H1 (cell line): ENCODE measurements around the gene NAALADL1. TPM values are rescaled to one million over a fixed set of nuclear protein-coding genes. Genes with fewer than 3 reads are reported as not detected.

Source experiments
- CTCF ChIA-PET: fragments of 300-600 bp; sonication (Branson Sonifier 250); formaldehyde crosslinking; loops from one replicate; lab custom pipeline; 2021; ENCODE audit not compliant: partially characterized antibody; lab: Charles Lee
- POLR2A ChIA-PET: fragments of 300-600 bp; sonication (Branson Sonifier 250); formaldehyde crosslinking; loops from one replicate; lab custom pipeline; 2021; ENCODE audit warnings: inconsistent platforms; ENCODE audit not compliant: partially characterized antibody; lab: Charles Lee
- DNase-seq, 2 experiments: peaks; one replicate each; pipeline versions ENCODE4 v3.0.0 to v3.0.0-alpha.2; 2010 to 2022; ENCODE audit warnings: low spot score in 2 of 2, low read depth in 1 of 2, mixed read lengths in 1 of 2
- FAIRE-seq: peaks from 2 replicates; lab custom pipeline; 2011; peaks lifted over from hg19 to GRCh38; lab: Jason Lieb, UNC
- H2AFZ ChIP-seq: 2 replicates; pipeline ENCODE4 v1.8.1; 2012; ENCODE audit warnings: low read length, inconsistent platforms
- H2AK5ac ChIP-seq: 2 replicates; pipeline ENCODE4 v1.6.1; 2013; ENCODE audit warnings: low read depth, low read length
- H2BK120ac ChIP-seq: replicated peaks from 2 replicates; pipeline ENCODE3; 2013; ENCODE audit warnings: low read depth, low read length, inconsistent platforms
- H2BK12ac ChIP-seq: 2 replicates; pipeline ENCODE4 v1.6.1; 2013; ENCODE audit warnings: low read depth, low read length
- H2BK15ac ChIP-seq: 2 replicates; pipeline ENCODE4 v1.6.1; 2013; ENCODE audit warnings: low read length
- H2BK20ac ChIP-seq: 2 replicates; pipeline ENCODE4 v1.6.1; 2013; ENCODE audit warnings: low read length
- H2BK5ac ChIP-seq: 2 replicates; pipeline ENCODE4 v1.6.1; 2013; ENCODE audit warnings: low read depth, low read length
- H3K14ac ChIP-seq: 2 replicates; pipeline ENCODE4 v1.6.1; 2013; ENCODE audit warnings: inconsistent platforms; ENCODE audit not compliant: insufficient read length
- H3K18ac ChIP-seq: 2 replicates; pipeline ENCODE4 v1.6.1; 2013; ENCODE audit warnings: low read length; ENCODE audit errors: extremely low read depth
- H3K23ac ChIP-seq: 2 replicates; pipeline ENCODE4 v1.6.1; 2013; ENCODE audit warnings: inconsistent platforms; ENCODE audit not compliant: insufficient read length
- H3K23me2 ChIP-seq: 2 replicates; pipeline ENCODE4 v1.6.1; 2013; ENCODE audit warnings: low read depth, low read length
- H3K27ac ChIP-seq: 2 replicates; pipeline ENCODE4 v1.6.1; 2011; ENCODE audit warnings: low read depth, low read length, inconsistent platforms
- H3K27me3 ChIP-seq, 4 experiments: replicated peaks in 1 of 4; 1 replicate in 1 of 4; 2 replicates in 3 of 4; pipeline versions ENCODE4 v1.6.1 to v1.8.1; 2011 to 2013; ENCODE audit warnings: low read length in 3 of 4, mild to moderate bottlenecking in 3 of 4, inconsistent platforms in 2 of 4, mixed read lengths in 2 of 4, moderate library complexity in 1 of 4; ENCODE audit not compliant: control insufficient read depth in 3 of 4, insufficient read depth in 3 of 4; ENCODE audit errors: extremely low read depth in 1 of 4
- H3K36me3 ChIP-seq, 4 experiments: 2 replicates each; pipeline versions ENCODE4 v1.6.1 to v1.8.1; 2011 to 2013; ENCODE audit warnings: mild to moderate bottlenecking in 4 of 4, low read length in 3 of 4, moderate library complexity in 2 of 4, control low read depth in 1 of 4, inconsistent platforms in 1 of 4; ENCODE audit not compliant: insufficient read depth in 4 of 4, control insufficient read depth in 2 of 4
- H3K4ac ChIP-seq: replicated peaks from 2 replicates; pipeline ENCODE3; 2013; ENCODE audit warnings: low read length, low read depth, mixed read lengths, inconsistent platforms; ENCODE audit not compliant: insufficient read length
- H3K4me1 ChIP-seq, 4 experiments: replicated peaks in 1 of 4; 1 replicate in 1 of 4; 2 replicates in 3 of 4; pipeline versions ENCODE4 v1.6.1 to v1.8.1; 2011 to 2013; ENCODE audit warnings: low read length in 3 of 4, inconsistent platforms in 2 of 4, mixed read lengths in 1 of 4; ENCODE audit not compliant: insufficient read depth in 4 of 4, control insufficient read depth in 3 of 4
- H3K4me2 ChIP-seq, 2 experiments: 2 replicates each; pipeline versions ENCODE4 v1.6.1 to v1.8.1; 2011 to 2013; ENCODE audit warnings: low read depth in 2 of 2, low read length in 2 of 2, control low read depth in 1 of 2, inconsistent platforms in 1 of 2, mild to moderate bottlenecking in 1 of 2; ENCODE audit not compliant: insufficient read depth in 1 of 2
- H3K4me3 ChIP-seq, 4 experiments: fragments of 200-600, 300-600 bp in 1 of 4; sonication (generic), shearing (Covaris generic), sonication (Bioruptor Twin) in 1 of 4; 2 replicates each; pipeline versions ENCODE4 v1.5.1 to v1.8.1; 2011 to 2016; ENCODE audit warnings: low read length in 4 of 4, low read depth in 3 of 4, control low read depth in 2 of 4, inconsistent platforms in 2 of 4, mild to moderate bottlenecking in 2 of 4, mixed read lengths in 1 of 4, moderate library complexity in 1 of 4; ENCODE audit not compliant: insufficient read depth in 2 of 4; ENCODE audit errors: extremely low read depth in 1 of 4
- H3K56ac ChIP-seq: replicated peaks from 2 replicates; pipeline ENCODE3; 2013; ENCODE audit warnings: low read depth, mild to moderate bottlenecking, mixed read lengths, low read length, inconsistent platforms; ENCODE audit not compliant: insufficient read length
- H3K79me1 ChIP-seq: 2 replicates; pipeline ENCODE4 v1.6.1; 2013; ENCODE audit warnings: low read depth, low read length, control low read depth
- H3K79me2 ChIP-seq, 2 experiments: 2 replicates each; pipeline versions ENCODE4 v1.6.1 to v1.8.1; 2012 to 2013; ENCODE audit warnings: low read length in 2 of 2, mild to moderate bottlenecking in 2 of 2, inconsistent platforms in 1 of 2; ENCODE audit not compliant: insufficient read depth in 2 of 2, control insufficient read depth in 1 of 2
- H3K9ac ChIP-seq, 4 experiments: replicated peaks in 1 of 4; 1 replicate in 1 of 4; 2 replicates in 3 of 4; pipeline versions ENCODE4 v1.6.1 to v1.8.1; 2011 to 2013; ENCODE audit warnings: low read depth in 3 of 4, low read length in 3 of 4, control low read depth in 2 of 4, mild to moderate bottlenecking in 2 of 4, moderate library complexity in 2 of 4, inconsistent platforms in 1 of 4; ENCODE audit errors: extremely low read depth in 1 of 4
- H3K9me3 ChIP-seq, 2 experiments: 2 replicates each; pipeline versions ENCODE4 v1.6.1 to v1.8.1; 2012 to 2013; ENCODE audit warnings: mild to moderate bottlenecking in 2 of 2, moderate library complexity in 2 of 2, control low read depth in 1 of 2, inconsistent platforms in 1 of 2, low read depth in 1 of 2, low read length in 1 of 2, mixed read lengths in 1 of 2; ENCODE audit not compliant: insufficient read depth in 2 of 2
- H4K20me1 ChIP-seq, 2 experiments: replicated peaks in 1 of 2; 2 replicates each; pipeline versions ENCODE3 to v1.8.1; 2011 to 2013; ENCODE audit warnings: inconsistent platforms in 2 of 2, low read length in 2 of 2, mild to moderate bottlenecking in 1 of 2; ENCODE audit not compliant: insufficient read depth in 2 of 2, control insufficient read depth in 1 of 2
- H4K5ac ChIP-seq: 2 replicates; pipeline ENCODE4 v1.6.1; 2013; ENCODE audit warnings: low read length, low read depth, mixed read lengths, inconsistent platforms; ENCODE audit not compliant: insufficient read length
- H4K8ac ChIP-seq: 2 replicates; pipeline ENCODE4 v1.8.0; 2013; ENCODE audit warnings: mild to moderate bottlenecking, moderate library complexity, low read length, inconsistent platforms; ENCODE audit not compliant: insufficient read depth; ENCODE audit errors: extremely low read depth
- H4K91ac ChIP-seq: replicated peaks from 2 replicates; pipeline ENCODE3; 2013; ENCODE audit warnings: low read length, mixed read lengths, inconsistent platforms; ENCODE audit not compliant: insufficient read length
- BACH1 ChIP-seq: IDR thresholded peaks from 2 replicates; pipeline ENCODE4 v1.6.1; 2012; ENCODE audit warnings: low read length, improper control_type of control experiment
- CREB1 ChIP-seq: IDR thresholded peaks from 2 replicates; pipeline ENCODE4 v1.6.1; 2012; ENCODE audit warnings: inconsistent platforms
- CTBP2 ChIP-seq: IDR thresholded peaks from 2 replicates; pipeline ENCODE4 v1.7.0; 2011; ENCODE audit warnings: borderline replicate concordance, mild to moderate bottlenecking, moderate library complexity, mixed read lengths, low read length; ENCODE audit not compliant: insufficient read depth, insufficient read length
- TBP ChIP-seq: IDR thresholded peaks from 2 replicates; pipeline ENCODE4 v1.6.1; 2011; ENCODE audit warnings: low read depth, low read length, improper control_type of control experiment
- TEAD4 ChIP-seq: IDR thresholded peaks from 2 replicates; pipeline ENCODE4 v1.6.1; 2012; ENCODE audit warnings: low read depth, low read length, inconsistent platforms, mixed read lengths
- WGBS, 2 experiments: shearing (Covaris generic) in 1 of 2; methylation state at CpG; one replicate each; pipeline versions ENCODE4 v1.1.6 to v1.1.7; 2013 to 2015; ENCODE audit warnings: low lambda C conversion rate in 2 of 2, mixed read lengths in 2 of 2, inconsistent platforms in 1 of 2, low coverage in 1 of 2, missing lambda C conversion rate in 1 of 2; ENCODE audit not compliant: insufficient replicate concordance in 2 of 2, insufficient coverage in 1 of 2, insufficient read length in 1 of 2; ENCODE audit errors: extremely low coverage in 1 of 2, missing lambda C conversion rate in 1 of 2; 5-methylcytosine and 5-hydroxymethylcytosine counted together
- polyA plus RNA-seq, 7 experiments: library from polyadenylated mRNA; depleted of rRNA in 3 of 7; stranded (reverse) in 5 of 7; unstranded in 2 of 7; fragments of >200 nt in 5 of 7; fragments of 200-250 nt in 2 of 7; gene quantifications; 1 replicate in 5 of 7; 2 replicates in 1 of 7; 4 replicates in 1 of 7; pipeline versions ENCODE4 v1.2.1 to v1.2.3, GENCODE V29; 2011 to 2013; ENCODE audit warnings: missing spikeins in 2 of 7, mixed read lengths in 2 of 7
- total RNA-seq: library from RNA; stranded (reverse); fragmentation: NEBNext Ultra II Directional; extraction: Animal tissue kit (Norgen Biotek cat#: 25700); gene quantifications from 2 replicates; pipeline ENCODE4 v1.2.1, GENCODE V29; 2021

The NAALADL1 gene
- total and polyA plus RNA-seq, 2 of the 8 experiments (the other 6 are each of a cell fraction or from before 2014, with no cell fraction given), result 7.5 to 9.9 TPM

GRCh38 chr11:65056999-65057398 lies 1.4 kb downstream of the NAALADL1 start:
- no peak overlapping the region for H2BK20ac ChIP-seq
- H3K14ac ChIP-seq, result no peak overlapping the region
- H3K36me3 ChIP-seq, result no peaks in the 10 kb centered on the region
- H2BK5ac ChIP-seq, result no peak overlapping the region
- no peak overlapping the region for H3K4me2 ChIP-seq
- H2BK15ac ChIP-seq, result no peak overlapping the region; the same call in 1 of the 2 replicates
- H3K9ac ChIP-seq, result no peak overlapping the region
- WGBS, 2 experiments, result 85% methylated on average over 6 of the region's 6 CpGs; no CpG with 5 or more reads in 1 of the 2 experiments
- H3K4me1 ChIP-seq, result no peaks in the 10 kb centered on the region
- no peak overlapping the region for H3K27ac ChIP-seq
- no peaks in the 10 kb centered on the region for H3K79me2 ChIP-seq
- FAIRE-seq (no peak), DNase-seq (no peak)
- no peaks in the 10 kb centered on the region for H3K23me2 ChIP-seq
- H3K9me3 ChIP-seq, result no peaks in the 10 kb centered on the region
- H2BK12ac ChIP-seq, result no peak overlapping the region
- no peaks in the 10 kb centered on the region; a peak in 2 of 7 replicates for H3K27me3 ChIP-seq
- H3K56ac ChIP-seq, result no peak overlapping the region
- H3K18ac ChIP-seq, result no peak overlapping the region
- no peak overlapping the region for H3K4me3 ChIP-seq
- H4K20me1 ChIP-seq, result no peaks in the 10 kb centered on the region
- no peak overlapping the region for H2AFZ ChIP-seq
- H3K4ac ChIP-seq, result no peak overlapping the region
- no peak overlapping the region for H2BK120ac ChIP-seq
- ChIA-PET POLR2A (interaction anchor here (0.6 to 3.4 kb wide), 6 partner anchors 9 to 450 kb away, joined by 3 to 16 read pairs (median 4); no protein-coding TSS in a partner anchor), CTCF (interaction anchor here (0.5 to 4.2 kb wide), 7 partner anchors 9 to 192 kb away, joined by 3 to 28 read pairs (median 3); no protein-coding TSS in a partner anchor)
- H3K23ac ChIP-seq, result no peak overlapping the region
- H3K79me1 ChIP-seq, result no peaks in the 10 kb centered on the region
- H4K91ac ChIP-seq, result no peak overlapping the region
- H2AK5ac ChIP-seq, result no peak overlapping the region
- no peak overlapping the region for H4K8ac ChIP-seq
- H4K5ac ChIP-seq, result no peak overlapping the region
- TF ChIP-seq TEAD4 (no peak), CREB1 (no peak), CTBP2 (no peak), TBP (no peak), BACH1 (no peak)
